GM10847 (cell line): ENCODE data around the gene LRRC27.

Experiments
- POLR2A ChIP-seq: IDR thresholded peaks from 2 replicates; pipeline ENCODE4 v1.6.1; 2011; ENCODE audit not compliant: insufficient read length; ENCODE audit errors: extremely low read depth

LRRC27 gene

DNA sequence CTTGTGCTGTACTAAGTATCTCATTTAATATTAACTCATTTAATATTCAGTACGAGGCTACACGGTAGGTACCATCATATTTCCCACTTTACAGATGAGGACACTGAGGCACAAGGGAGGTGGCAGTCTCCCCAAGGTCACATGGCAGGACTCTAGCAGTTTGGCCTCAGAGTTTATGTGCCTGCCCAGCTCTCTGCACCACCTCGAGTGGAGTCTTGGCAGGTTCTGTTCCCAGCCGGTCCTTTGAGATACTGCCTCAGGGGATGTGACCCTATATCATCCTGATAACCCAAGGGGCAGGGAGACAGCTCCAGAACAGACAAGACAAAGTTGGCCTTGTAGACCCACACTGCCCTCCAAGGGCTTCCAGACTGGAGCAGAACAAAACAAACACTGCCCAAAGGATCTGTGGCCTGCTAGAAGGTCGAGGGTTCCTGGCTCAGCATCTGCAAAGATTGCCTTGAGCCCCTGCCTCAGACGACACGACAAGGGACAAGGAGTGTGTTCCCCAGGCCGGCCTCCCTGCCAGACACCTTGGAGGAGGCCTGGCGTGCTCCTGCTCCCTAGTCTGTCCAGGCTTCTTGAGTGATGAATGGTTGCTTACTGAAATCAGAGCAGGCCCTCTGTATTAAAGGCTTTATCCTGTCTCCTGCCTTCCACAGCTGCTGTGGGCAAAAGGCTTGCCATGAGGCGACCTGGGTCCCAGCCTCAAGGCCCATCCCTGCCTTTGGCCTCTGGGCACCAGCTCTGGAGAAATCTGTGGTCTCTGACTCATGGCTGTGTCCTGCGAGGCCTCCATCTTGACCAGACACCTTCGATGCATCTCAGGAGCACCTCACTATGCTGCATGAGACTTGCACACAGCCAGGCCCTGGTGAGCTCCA lies 61.1 kb downstream of the LRRC27 start:
- TF ChIP-seq POLR2A, result no peak

DNA sequence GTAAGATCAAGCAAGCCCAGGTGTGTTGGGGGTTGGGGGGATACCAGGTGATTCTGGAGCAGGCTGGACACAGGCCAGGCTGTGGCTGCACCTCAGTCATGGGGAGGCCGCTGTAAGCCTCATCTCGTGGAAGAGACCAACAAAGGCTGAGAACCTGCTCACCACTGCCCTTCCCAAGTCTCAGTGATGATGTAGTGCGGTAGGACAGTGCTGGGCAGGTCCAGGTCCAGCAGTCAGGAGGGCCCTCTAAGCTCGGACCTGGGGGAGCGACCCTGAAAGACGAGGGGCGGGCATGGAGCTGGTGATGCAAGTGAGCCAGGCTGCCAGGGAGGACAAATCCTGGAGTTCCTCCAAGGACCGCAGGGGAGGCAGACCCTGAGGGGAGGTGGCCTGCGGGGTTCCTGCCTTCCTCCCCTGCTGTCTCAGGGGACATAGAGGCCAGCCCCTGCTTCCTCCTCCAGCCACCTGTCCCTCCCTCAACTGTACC lies 61.7 kb downstream of the LRRC27 start:
- TF ChIP-seq POLR2A, result no peak

- no peak for TF ChIP-seq POLR2A
Observed at GRCh38 chr10:132394201-132394811, 62.3 kb downstream of the LRRC27 start.

- TF ChIP-seq POLR2A, result no peak
Observed at GRCh38 chr10:132394936-132395703, 63.1 kb downstream of the LRRC27 start.

DNA sequence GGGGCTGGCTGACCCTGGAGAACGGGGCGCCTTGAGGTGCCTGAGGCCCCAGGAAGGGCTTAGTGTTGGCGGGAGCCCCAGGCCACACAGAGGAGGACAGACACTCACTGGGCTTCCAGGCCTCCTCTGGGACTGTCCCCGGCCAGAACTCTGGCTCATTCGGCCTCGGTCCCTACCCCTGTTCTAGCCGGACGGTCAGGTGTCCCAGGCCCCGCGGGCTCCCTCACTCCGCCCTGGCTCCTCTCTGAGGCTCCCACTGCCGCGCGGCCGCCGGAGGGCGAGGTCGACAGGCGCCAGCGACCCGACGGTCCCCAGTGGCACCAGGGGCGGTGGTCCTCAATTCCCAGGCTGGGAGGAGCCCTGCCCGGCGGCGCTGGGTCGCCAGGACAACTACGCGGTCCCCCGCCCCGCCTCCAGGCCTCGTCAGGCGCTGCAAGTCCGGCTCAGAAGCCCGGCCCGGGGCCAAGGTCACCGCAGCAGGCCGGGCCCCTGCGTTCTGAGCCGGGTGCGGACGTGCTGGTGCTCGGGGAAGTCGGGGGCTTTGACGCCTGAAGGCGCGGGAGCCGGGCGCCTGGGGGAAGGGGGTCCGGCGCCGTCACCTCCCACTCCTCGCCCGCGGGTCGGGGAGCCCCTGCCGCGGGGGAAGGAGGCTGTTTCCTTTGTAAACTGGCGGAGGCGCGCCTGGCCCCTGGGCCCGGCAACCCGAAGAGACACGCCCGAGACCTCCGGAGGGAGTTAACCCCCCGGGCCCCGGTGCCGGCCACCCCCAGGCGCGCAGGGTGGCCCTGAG lies 63.9 kb downstream of the LRRC27 start:
- no peak for TF ChIP-seq POLR2A

DNA sequence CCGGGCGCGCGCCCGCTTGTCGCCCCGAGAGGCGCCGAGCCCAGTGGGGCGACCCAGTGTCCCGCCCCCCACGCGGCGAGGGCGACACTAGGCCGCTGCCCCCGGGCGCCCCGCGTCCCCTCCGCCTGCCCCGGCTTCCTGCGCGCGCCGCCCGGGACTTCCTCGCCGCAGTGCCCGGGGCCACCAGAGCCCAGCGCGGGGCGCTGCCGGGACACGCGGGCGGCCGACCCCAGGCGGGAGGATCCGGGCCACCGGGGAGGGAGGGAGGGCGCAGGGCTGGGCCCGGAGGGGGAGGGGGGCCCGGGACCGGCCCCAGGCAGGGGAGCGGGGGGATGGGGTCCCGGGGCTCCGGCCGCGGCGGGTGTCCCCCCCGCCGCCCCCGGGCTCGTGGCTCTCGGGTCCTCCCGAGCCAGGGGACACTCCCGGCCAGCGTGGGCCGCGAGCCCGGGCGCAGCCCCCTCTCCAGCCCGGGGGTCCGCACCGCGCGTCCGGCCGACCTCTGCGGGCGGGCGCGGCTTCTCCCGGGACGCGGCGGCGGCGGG lies 64.6 kb downstream of the LRRC27 start:
- no peak for TF ChIP-seq POLR2A

GRCh38 chr10:132397036-132397541 lies 65.1 kb downstream of the LRRC27 start, which contains the start of gene PWWP2B:
PWWP2B (plus strand) TSS chr10:132397200; CDS start chr10:132397227, 27 bp downstream.
- TF ChIP-seq POLR2A, result no peak

DNA sequence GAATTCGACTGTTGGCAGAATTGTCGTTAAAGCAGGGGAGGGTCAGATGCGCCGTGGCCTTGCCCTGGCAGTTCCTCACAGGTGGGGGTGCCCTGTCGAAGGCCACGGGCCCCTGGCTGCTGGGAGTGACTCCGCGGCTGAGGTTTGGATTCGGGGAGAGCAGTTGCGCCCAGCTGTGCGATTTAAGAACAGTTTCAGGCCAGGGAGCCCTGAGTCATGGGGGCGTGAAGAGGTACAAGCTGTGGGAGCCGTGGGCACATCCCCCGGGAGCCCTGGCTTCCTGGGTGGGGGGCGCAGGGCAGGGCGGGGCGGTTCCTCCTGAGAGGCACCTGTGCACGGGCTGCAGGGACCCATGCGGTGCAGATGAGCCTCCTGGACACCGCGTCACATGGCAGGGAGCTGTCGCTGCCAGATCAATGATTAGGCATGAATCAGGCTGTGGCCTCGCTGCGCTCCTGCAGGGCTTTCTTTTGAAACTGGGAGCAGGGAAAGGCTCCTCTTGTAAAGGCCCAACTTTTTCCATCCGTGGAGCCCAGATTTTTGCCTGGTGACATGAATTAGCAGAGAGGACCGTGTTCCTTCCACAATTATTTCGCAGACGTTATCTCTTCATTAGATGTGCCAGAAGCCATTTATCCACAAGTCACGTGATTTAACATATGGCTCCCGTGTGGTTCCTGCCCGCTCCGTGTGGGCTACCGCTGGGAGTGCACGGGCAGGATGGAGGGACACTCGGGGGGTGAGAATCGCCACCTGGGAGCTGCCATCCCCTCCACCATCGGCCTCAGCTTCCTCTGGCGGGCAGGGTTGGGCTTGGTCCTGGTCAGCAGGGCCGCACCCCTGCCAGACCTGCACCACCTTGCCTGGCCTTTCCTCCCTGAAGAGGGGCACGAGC lies 65.9 kb downstream of the LRRC27 start:
- TF ChIP-seq POLR2A, result no peak

DNA sequence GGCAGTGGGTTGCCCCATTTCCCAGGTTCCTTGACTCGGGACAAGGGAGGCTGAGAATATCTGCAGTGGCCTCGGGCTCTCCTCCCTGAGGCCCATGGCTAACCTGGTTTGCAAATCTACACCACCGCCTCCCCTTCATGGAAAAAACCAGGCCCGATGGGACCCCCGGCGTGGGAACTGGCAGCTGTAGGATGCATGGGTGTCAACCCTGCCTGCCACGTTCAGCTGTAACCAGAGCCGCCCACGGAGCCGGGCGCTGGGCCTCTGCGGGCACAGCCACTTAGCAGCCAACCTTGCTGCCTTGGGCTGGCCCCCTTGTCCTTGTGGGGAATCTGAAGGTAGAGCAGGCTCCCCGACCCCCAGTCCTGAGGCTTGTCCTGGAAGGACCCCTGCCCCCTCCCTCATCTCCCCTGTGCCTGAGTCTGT lies 66.6 kb downstream of the LRRC27 start:
- TF ChIP-seq POLR2A, result no peak

- no peak for TF ChIP-seq POLR2A
Observed at GRCh38 chr10:132399117-132400035, 67.4 kb downstream of the LRRC27 start.

GRCh38 chr10:132400041-132400546 lies 68.1 kb downstream of the LRRC27 start:
- no peak for TF ChIP-seq POLR2A

DNA sequence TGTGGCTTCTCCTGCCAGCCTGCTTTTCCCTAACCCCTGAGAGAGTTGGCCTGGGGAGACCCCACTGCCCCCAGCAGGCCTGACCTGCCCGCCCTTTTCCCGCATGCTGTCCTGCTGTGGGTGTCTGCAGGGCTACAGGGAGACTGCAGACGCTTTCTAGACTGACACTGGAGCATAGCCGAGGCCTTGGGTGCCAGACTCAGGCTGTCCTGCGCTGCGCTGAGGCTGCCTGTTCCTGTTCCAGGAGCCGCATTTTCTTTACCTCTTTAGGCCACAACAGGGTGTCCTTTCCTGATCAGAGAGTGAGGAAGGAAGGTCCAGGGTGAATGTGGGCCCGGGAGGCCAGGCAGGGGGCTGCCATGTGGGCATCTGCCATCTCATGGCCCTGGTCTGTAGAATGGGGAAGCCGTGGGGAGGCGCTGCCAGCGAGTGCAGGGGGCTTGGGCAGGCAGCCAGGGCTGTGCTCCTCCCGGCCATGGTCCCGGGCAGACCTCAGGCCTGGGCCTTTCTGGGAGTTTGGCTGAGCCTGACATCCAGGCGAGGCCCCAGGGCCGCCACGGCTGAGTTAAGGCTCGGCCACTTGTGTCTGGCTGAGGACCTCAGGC lies 68.7 kb downstream of the LRRC27 start:
- TF ChIP-seq POLR2A, result no peak
